A673 (cell line): Measurements from ENCODE around the gene TRPT1.

Source experiments
- CTCF ChIP-seq: fragments of 300-800, 200-600 bp; sonication (generic); conservative IDR thresholded peaks from 2 replicates; pipeline ENCODE4 v1.5.1; 2017; ENCODE audit warnings: low read depth, mild to moderate bottlenecking, antibody characterized with exemption, low read length, moderate library complexity, mixed read lengths
- EZH2 ChIP-seq: fragments of 200-600 bp; sonication (generic); IDR thresholded peaks from 2 replicates; pipeline ENCODE4 v1.6.1; 2017; ENCODE audit warnings: borderline replicate concordance, low read depth, mild to moderate bottlenecking, mixed read lengths, antibody characterized with exemption, low read length; ENCODE audit not compliant: poor library complexity, severe bottlenecking

GRCh38 chr11:64225608-64226506, at the start of gene TRPT1, which contains the start of gene NUDT22:
- peak; percentile 41; the same call in 1 of the 2 replicates for TF ChIP-seq CTCF
- no peak for TF ChIP-seq EZH2
